ENCODE data around the gene BMP2.

DNA sequence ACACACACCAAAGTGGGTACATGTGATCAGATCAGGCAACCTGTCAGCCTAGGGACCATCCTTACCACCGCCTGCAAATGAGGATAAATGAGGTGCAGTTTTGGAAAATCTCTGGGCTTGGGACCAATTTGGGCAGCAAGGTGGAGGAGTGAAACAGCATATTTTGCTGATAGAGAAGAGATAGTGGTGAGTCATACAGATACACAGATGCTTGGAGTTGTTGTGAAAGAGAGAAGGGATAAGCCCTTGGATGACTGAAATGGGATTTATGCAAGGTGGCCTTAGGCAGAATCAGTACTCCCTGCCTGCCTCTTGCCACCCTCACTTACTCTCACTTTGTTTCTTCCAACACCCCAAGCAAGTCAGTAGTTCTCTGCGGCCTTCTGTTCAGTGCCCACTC, 34.7 kb downstream of the BMP2 start:
- TF ChIP-seq POLR2A (IDR thresholded peaks at IDR 0.05) (no peak), CTCF (IDR thresholded peaks at IDR 0.05) (no peak), POLR2AphosphoS5 (IDR thresholded peaks at IDR 0.05) (no peak)

Data from breast epithelium (tissue), 3 donors.